IMR-90 (cell line): ENCODE data around the gene ABCC5.

Source experiments
- TF ChIP-seq, protein P1 (sequence below): fragments of 150-350 bp; IDR thresholded peaks from 2 replicates; pipeline ENCODE4 v1.6.1; 2017; ENCODE audit warnings: mild to moderate bottlenecking, antibody characterized with exemption, low read length, low read depth
- TF ChIP-seq, protein P2 (sequence below): conservative IDR thresholded peaks from 2 replicates; pipeline ENCODE4 v1.5.1; 2012; ENCODE audit warnings: mild to moderate bottlenecking, low read depth, low read length, improper control_type of control experiment

DNA sequence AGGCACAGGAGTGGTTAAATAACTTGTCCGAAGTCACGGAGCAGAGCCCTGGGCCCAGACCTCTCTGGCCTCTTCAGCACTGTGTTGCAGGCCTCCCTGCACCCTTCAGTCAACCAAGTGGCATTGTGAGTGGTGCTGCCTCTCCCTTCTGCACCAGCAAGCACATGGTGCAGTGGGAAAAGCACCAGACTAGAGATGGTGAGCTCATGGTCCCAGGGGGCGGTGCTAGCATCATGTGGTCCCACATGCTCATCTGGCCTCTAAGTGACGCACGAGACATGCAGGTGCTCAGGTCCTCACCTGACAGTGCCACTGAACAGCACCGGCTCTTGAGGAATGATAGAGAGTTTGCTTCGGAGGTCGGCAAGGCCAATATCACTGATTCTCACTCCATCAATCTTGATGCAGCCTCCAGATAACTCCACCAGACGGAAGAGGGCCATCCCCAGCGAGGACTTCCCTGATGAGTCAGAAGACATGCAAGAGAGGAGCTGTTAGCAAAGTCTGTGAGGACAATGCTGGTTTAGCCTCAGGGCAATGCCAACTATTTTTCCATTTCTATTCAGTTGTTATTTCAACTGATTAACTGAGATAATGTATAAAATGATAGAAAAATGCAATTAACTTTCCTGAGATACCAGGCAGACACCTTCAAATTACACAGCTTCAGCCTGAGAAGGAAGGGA, 79.9 kb downstream of the ABCC5 start:
- TF ChIP-seq, protein P1, sequence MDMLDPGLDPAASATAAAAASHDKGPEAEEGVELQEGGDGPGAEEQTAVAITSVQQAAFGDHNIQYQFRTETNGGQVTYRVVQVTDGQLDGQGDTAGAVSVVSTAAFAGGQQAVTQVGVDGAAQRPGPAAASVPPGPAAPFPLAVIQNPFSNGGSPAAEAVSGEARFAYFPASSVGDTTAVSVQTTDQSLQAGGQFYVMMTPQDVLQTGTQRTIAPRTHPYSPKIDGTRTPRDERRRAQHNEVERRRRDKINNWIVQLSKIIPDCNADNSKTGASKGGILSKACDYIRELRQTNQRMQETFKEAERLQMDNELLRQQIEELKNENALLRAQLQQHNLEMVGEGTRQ, result no peak
- TF ChIP-seq, protein P2, sequence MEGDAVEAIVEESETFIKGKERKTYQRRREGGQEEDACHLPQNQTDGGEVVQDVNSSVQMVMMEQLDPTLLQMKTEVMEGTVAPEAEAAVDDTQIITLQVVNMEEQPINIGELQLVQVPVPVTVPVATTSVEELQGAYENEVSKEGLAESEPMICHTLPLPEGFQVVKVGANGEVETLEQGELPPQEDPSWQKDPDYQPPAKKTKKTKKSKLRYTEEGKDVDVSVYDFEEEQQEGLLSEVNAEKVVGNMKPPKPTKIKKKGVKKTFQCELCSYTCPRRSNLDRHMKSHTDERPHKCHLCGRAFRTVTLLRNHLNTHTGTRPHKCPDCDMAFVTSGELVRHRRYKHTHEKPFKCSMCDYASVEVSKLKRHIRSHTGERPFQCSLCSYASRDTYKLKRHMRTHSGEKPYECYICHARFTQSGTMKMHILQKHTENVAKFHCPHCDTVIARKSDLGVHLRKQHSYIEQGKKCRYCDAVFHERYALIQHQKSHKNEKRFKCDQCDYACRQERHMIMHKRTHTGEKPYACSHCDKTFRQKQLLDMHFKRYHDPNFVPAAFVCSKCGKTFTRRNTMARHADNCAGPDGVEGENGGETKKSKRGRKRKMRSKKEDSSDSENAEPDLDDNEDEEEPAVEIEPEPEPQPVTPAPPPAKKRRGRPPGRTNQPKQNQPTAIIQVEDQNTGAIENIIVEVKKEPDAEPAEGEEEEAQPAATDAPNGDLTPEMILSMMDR, result no peak
